ENCODE data around the gene EPHB6.
A peak's percentile ranks its signal among the peaks of the same experiment; 100 is the strongest.

The EPHB6 gene

GRCh38 chr7:142835487-142835886 lies 19.4 kb upstream of the EPHB6 start:
- Histone ChIP-seq H3K4me1 (ENCODE audit: control insufficient read depth, low read depth, low read length) (no peaks in the 10 kb centered on the region), H3K27ac (ENCODE audit: low read length) (no peak overlapping the region), H3K4me3 (ENCODE audit: low read length) (no peak overlapping the region), H3K27me3 (ENCODE audit: control insufficient read depth, insufficient read depth, low read length) (no peaks in the 10 kb centered on the region), H3K36me3 (ENCODE audit: control insufficient read depth, low read depth, low read length) (no peaks in the 10 kb centered on the region), H3K9ac (ENCODE audit: low read length) (no peak overlapping the region), H3K9me3 (ENCODE audit: control insufficient read depth, low read depth, low read length) (no peaks in the 10 kb centered on the region)

GRCh38 chr7:142836426-142836825 lies 18.4 kb upstream of the EPHB6 start:
- Histone ChIP-seq H3K4me1 (ENCODE audit: control insufficient read depth, low read depth, low read length) (no peaks in the 10 kb centered on the region), H3K27ac (ENCODE audit: low read length) (no peak overlapping the region), H3K9me3 (ENCODE audit: control insufficient read depth, low read depth, low read length) (no peaks in the 10 kb centered on the region), H3K9ac (ENCODE audit: low read length) (no peak overlapping the region), H3K36me3 (ENCODE audit: control insufficient read depth, low read depth, low read length) (no peaks in the 10 kb centered on the region), H3K27me3 (ENCODE audit: control insufficient read depth, insufficient read depth, low read length) (no peaks in the 10 kb centered on the region), H3K4me3 (ENCODE audit: low read length) (no peak overlapping the region)

DNA sequence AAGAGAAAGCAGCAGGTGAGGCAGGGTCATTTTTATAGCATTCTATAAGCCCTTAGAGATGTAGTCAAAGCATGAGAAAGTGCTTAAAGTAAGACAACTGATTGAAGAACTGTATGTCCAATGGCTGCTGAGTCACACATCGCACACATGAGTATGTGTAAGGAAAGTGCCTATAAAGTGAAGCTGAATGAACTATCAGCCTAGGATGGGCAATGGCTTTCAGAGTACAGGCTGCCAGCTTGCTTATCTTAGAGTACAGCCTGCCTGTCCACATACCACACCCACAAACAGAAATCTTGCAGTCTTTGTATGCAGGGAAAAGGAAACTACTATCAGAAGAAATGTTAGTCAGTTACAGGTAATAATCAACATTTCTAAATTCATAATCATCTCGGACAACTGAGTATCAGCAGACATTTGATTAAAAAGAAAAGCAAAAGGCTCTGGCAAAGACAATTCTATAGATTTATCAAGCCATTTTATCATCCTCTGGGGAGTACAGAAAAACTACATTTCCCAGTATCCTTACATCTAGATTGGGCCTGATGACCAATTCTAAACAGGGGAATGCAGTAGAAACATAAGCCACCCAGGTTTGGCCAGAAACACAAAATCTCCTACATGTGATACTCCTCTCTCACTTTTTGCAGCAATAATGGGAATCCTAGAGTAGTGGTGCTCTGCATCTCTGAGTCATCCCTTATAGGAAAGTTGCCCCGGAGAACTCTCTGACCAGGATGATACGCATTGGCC lies 16.2 kb upstream of the EPHB6 start:
- Histone ChIP-seq H3K27ac (ENCODE audit: low read length) (no peak overlapping the region), H3K36me3 (ENCODE audit: control insufficient read depth, low read depth, low read length) (no peaks in the 10 kb centered on the region), H3K4me1 (ENCODE audit: control insufficient read depth, low read depth, low read length) (no peaks in the 10 kb centered on the region), H3K4me3 (ENCODE audit: low read length) (no peak overlapping the region), H3K27me3 (ENCODE audit: control insufficient read depth, insufficient read depth, low read length) (no peaks in the 10 kb centered on the region), H3K9me3 (ENCODE audit: control insufficient read depth, low read depth, low read length) (no peaks in the 10 kb centered on the region), H3K9ac (ENCODE audit: low read length) (no peak overlapping the region)

DNA sequence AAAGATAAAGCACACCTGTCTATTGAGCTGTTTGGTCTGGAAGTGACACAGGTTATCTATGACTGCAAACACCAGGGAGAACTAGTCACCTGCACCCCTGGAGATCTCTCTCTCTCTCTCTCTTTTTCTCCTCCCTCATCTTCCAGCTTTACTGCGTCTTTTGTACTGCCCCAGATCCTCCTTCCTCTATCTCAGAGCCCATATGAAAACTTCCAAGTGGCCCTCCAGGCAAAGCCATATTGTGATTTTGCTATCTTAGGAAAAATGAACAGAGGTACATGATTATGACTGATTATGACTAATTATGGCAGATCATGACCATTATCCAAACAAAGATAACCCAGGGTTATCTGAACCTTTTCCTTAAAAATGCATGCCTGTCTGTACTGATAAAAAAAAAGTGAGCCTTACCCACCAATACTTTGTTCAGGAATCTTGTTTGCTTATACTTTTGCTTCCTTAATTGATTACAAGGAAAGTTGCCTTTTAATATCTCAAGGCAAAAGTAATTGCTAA lies 12.6 kb upstream of the EPHB6 start:
- Histone ChIP-seq H3K4me1 (ENCODE audit: control insufficient read depth, low read depth, low read length) (no peaks in the 10 kb centered on the region), H3K9me3 (ENCODE audit: control insufficient read depth, low read depth, low read length) (no peaks in the 10 kb centered on the region), H3K27ac (ENCODE audit: low read length) (no peak overlapping the region), H3K4me3 (ENCODE audit: low read length) (no peak overlapping the region), H3K27me3 (ENCODE audit: control insufficient read depth, insufficient read depth, low read length) (no peaks in the 10 kb centered on the region), H3K9ac (ENCODE audit: low read length) (no peak overlapping the region), H3K36me3 (ENCODE audit: control insufficient read depth, low read depth, low read length) (no peaks in the 10 kb centered on the region)

DNA sequence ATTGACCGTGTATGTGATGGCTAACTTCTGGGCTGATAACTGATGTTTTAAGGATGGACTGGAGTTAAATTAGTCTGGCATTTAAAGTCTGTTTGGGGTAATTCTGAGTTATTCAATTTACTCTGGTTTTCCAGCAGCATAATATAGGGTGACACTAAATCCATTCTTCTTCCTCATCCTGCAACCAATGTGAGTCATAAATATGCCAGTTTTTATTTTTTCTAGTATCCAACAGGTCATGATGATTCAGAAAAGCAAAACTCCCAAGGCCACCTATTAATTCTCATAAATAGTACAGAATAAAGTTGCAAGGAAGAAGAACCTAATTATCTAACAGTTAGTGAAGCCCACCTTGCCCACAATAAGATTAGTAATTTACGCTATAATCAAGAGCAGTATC lies 7.5 kb upstream of the EPHB6 start:
- Histone ChIP-seq H3K36me3 (ENCODE audit: control insufficient read depth, low read depth, low read length) (no peaks in the 10 kb centered on the region), H3K4me3 (ENCODE audit: low read length) (no peak overlapping the region), H3K9ac (ENCODE audit: low read length) (no peak overlapping the region), H3K27me3 (ENCODE audit: control insufficient read depth, insufficient read depth, low read length) (no peaks in the 10 kb centered on the region), H3K4me1 (ENCODE audit: control insufficient read depth, low read depth, low read length) (no peaks in the 10 kb centered on the region), H3K27ac (ENCODE audit: low read length) (no peak overlapping the region), H3K9me3 (ENCODE audit: control insufficient read depth, low read depth, low read length) (no peaks in the 10 kb centered on the region)

DNA sequence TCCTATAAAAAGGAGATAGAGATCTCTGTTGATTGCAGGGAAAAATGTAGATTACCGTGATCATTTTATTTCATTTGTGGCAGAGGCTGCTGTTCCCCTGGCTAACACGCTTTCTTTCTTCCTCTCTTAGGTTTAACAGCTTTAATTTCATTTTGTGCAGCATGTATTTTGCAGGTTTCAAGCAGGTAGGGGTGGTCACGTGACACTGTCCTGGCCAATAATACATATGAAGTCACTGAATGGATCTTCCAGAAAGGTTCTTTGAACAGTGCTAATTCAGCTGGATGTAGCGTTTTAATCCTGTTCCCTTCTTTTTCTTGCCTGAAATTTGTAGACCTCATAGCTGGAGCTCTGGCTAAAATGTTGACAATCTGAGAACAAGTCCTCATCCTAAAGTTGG lies 3.6 kb upstream of the EPHB6 start:
- Histone ChIP-seq H3K4me1 (ENCODE audit: control insufficient read depth, low read depth, low read length) (peaks cover 9% of the 10 kb centered on the region), H3K27ac (ENCODE audit: low read length) (no peak overlapping the region), H3K9ac (ENCODE audit: low read length) (no peak overlapping the region), H3K9me3 (ENCODE audit: control insufficient read depth, low read depth, low read length) (no peaks in the 10 kb centered on the region), H3K36me3 (ENCODE audit: control insufficient read depth, low read depth, low read length) (no peaks in the 10 kb centered on the region), H3K4me3 (ENCODE audit: low read length) (no peak overlapping the region), H3K27me3 (ENCODE audit: control insufficient read depth, insufficient read depth, low read length) (peaks cover 18% of the 10 kb centered on the region)

DNA sequence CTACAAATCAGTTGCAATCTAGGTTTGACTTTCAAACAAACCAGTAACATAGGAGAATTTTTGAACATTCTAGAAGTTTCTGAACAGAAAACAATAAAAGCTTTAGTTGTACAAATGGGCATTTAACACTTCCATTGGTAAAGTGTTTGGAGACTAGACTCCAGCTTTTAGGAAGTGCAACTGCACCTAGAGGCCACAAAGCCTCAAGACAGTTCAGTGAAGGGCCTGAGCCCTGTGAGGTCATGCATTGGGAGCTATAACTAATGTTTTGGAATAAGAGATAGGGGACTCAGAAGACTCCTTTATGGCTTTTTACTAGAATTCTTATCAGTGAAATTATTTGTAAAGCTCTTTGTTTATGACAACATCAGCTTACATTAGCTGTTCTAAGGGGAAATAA lies 3.0 kb upstream of the EPHB6 start:
- Histone ChIP-seq H3K9me3 (ENCODE audit: control insufficient read depth, low read depth, low read length) (no peaks in the 10 kb centered on the region), H3K9ac (ENCODE audit: low read length) (no peak overlapping the region), H3K4me1 (ENCODE audit: control insufficient read depth, low read depth, low read length) (peaks cover 9% of the 10 kb centered on the region), H3K4me3 (ENCODE audit: low read length) (no peak overlapping the region), H3K36me3 (ENCODE audit: control insufficient read depth, low read depth, low read length) (no peaks in the 10 kb centered on the region), H3K27me3 (ENCODE audit: control insufficient read depth, insufficient read depth, low read length) (peaks cover 18% of the 10 kb centered on the region), H3K27ac (ENCODE audit: low read length) (no peak overlapping the region)

GRCh38 chr7:142853739-142854371 lies 1.0 kb upstream of the EPHB6 start:
- Histone ChIP-seq H3K4me3 (ENCODE audit: low read length) (peak overlapping the region; percentile 94), H3K9me3 (ENCODE audit: control insufficient read depth, low read depth, low read length) (no peaks in the 10 kb centered on the region), H3K27me3 (ENCODE audit: control insufficient read depth, insufficient read depth, low read length) (peaks cover 18% of the 10 kb centered on the region), H3K36me3 (ENCODE audit: control insufficient read depth, low read depth, low read length) (no peaks in the 10 kb centered on the region), H3K4me1 (ENCODE audit: control insufficient read depth, low read depth, low read length) (peaks cover 9% of the 10 kb centered on the region), H3K9ac (ENCODE audit: low read length) (peak overlapping the region; percentile 48), H3K27ac (ENCODE audit: low read length) (no peak overlapping the region)

GRCh38 chr7:142855114-142855743 lies 353 bp downstream of the EPHB6 start:
- Histone ChIP-seq H3K9me3 (ENCODE audit: control insufficient read depth, low read depth, low read length) (no peaks in the 10 kb centered on the region), H3K27ac (ENCODE audit: low read length) (no peak overlapping the region), H3K27me3 (ENCODE audit: control insufficient read depth, insufficient read depth, low read length) (peaks cover 18% of the 10 kb centered on the region), H3K4me3 (ENCODE audit: low read length) (peak overlapping the region; percentile 94), H3K36me3 (ENCODE audit: control insufficient read depth, low read depth, low read length) (no peaks in the 10 kb centered on the region), H3K4me1 (ENCODE audit: control insufficient read depth, low read depth, low read length) (peaks cover 9% of the 10 kb centered on the region), H3K9ac (ENCODE audit: low read length) (no peak overlapping the region)

GRCh38 chr7:142855756-142856564 lies 1.1 kb downstream of the EPHB6 start:
- peaks cover 9% of the 10 kb centered on the region for H3K4me1 ChIP-seq (ENCODE audit: control insufficient read depth, low read depth, low read length)
- no peaks in the 10 kb centered on the region for H3K36me3 ChIP-seq (ENCODE audit: control insufficient read depth, low read depth, low read length)
- peaks cover 18% of the 10 kb centered on the region for H3K27me3 ChIP-seq (ENCODE audit: control insufficient read depth, insufficient read depth, low read length)
- H3K4me3 ChIP-seq (ENCODE audit: low read length): peak overlapping the region; percentile 94
- H3K9ac ChIP-seq (ENCODE audit: low read length): no peak overlapping the region
- H3K27ac ChIP-seq (ENCODE audit: low read length): no peak overlapping the region
- no peaks in the 10 kb centered on the region for H3K9me3 ChIP-seq (ENCODE audit: control insufficient read depth, low read depth, low read length)

DNA sequence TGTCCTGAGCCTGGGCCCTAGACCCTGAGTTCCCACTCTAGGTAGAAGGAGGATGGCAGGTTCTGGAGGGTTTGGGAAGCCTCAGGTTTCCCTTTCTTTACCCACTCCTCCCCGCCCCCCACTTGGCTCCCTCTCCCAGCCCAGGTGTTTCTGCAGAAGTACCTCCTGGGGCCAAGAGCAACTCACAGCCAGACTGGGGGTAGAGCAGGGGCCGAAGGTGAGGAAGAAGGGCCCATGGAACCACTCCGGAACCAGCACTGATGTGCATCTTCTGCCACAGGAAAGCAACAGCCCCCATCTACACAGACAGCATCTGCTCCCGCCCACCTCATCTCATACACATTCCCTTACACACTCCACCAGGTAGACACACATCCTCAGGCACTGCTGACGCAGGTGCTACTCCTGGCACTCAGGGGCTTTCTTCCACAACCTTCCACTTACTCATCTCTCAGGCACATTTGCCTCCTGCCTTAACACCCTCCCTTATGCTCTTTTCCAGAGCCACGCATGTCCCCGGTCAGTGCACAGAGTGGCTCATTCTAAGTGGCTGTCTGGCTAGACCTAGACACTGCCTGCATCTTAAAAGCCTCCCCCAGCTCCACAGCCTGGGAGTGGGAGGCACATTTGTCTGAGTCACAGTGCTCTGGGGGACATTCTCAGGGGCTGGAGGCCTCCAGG lies 1.8 kb downstream of the EPHB6 start:
- Histone ChIP-seq H3K27ac (ENCODE audit: low read length) (no peak overlapping the region), H3K4me1 (ENCODE audit: control insufficient read depth, low read depth, low read length) (peaks cover 13% of the 10 kb centered on the region)

More for the DNA sequence above, 1.8 kb downstream of the EPHB6 start:
- H3K27me3 ChIP-seq (ENCODE audit: control insufficient read depth, insufficient read depth, low read length): peaks cover 18% of the 10 kb centered on the region
- H3K9ac ChIP-seq (ENCODE audit: low read length): no peak overlapping the region
- no peaks in the 10 kb centered on the region for H3K9me3 ChIP-seq (ENCODE audit: control insufficient read depth, low read depth, low read length)
- no peak overlapping the region for H3K4me3 ChIP-seq (ENCODE audit: low read length)
- no peaks in the 10 kb centered on the region for H3K36me3 ChIP-seq (ENCODE audit: control insufficient read depth, low read depth, low read length)

All from iPS-18a (cell line).